Activated CD4-positive, alpha-beta T cell treated with anti-CD3 and anti-CD28 coated beads for 1 hour (primary cell): ENCODE data around the gene CXXC5.
"Not testable (repeated sequence)": the region's sequence is repeated elsewhere in the genome, so short reads cannot be mapped to it uniquely, and the experiment has no call there.

Source experiments
- DNase-seq: peaks from one replicate; pipeline ENCODE4 v3.0.0-alpha.2; 2020

The CXXC5 gene

GRCh38 chr5:139648205-139649081, at the start of gene CXXC5:
TSS of gene CXXC5 (plus strand) at chr5:139648349. CDS start at chr5:139680524, 32,175 bp downstream.
- DNase-seq = no peak

DNA sequence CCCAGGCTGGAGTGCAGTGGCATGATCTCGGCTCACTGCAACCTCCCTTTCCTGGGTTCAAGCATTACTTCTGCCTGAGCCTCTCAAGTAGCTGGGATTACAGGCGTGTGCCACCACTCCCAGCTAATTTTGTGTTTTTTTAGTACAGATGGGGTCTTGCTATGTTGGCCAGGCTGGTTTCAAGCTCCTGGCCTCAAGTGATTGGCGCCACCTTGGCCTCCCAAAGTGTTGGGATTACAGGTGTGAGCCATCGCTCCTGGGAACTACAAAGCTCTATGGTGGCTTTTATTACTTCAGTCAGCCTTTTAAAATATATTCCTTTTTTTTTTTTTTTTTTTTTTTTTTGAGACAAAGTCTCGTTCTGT, 49.6 kb upstream of the CXXC5 start:
- not testable (repeated sequence) for DNase-seq

GRCh38 chr5:139600336-139600949, 47.7 kb upstream of the CXXC5 start:
- DNase-seq = no peak

- DNase-seq = no peak
Measured at GRCh38 chr5:139601429-139601828, 46.7 kb upstream of the CXXC5 start.

GRCh38 chr5:139601948-139602347, 46.2 kb upstream of the CXXC5 start:
- not testable (repeated sequence) for DNase-seq

- DNase-seq = no peak
Measured at GRCh38 chr5:139605887-139606286, 42.3 kb upstream of the CXXC5 start.

DNA sequence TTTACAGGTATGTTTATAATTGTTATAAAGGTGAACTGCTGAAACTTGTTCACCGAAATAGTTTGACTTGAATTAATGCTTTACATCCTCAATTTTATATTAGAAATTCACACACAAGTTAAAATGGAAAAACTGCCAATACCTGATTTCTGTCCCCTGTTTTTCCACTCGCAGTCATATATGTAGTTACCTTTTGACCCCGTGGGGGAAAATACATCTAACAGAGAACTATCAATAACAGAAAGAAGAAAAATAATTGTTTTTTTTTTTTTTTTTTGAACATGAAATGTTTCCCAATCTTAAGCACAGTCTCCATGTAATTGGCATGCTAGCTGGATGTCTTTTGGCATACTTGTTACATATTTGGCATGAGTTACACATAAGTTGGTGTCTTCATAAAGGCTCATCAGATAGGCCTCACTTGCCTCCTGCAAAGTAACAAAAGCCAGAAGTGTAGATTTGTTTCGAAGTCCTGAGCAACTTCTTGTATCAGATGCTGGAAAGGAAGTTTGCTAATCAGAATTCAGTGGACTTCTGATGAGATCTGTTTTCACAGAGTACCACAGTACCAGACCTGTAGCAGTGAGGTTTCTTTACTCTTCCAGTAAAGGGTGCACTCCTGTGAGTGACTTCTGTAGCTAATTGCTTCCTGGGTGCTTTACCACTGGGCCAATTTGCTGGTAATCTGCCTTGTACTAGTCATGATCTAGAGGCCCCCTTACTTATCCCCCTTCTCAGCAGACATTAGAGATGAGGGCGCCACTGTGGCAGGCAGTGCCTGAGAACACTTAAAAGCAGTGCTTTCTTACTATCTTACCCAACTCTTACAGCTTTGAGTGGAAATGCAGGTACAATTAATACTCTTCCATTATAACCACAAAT, 36.2 kb upstream of the CXXC5 start:
- DNase-seq = no peak

- no peak for DNase-seq
Measured at GRCh38 chr5:139619861-139620260, 28.3 kb upstream of the CXXC5 start.

GRCh38 chr5:139625398-139625797, 22.8 kb upstream of the CXXC5 start:
- not testable (repeated sequence) for DNase-seq

DNA sequence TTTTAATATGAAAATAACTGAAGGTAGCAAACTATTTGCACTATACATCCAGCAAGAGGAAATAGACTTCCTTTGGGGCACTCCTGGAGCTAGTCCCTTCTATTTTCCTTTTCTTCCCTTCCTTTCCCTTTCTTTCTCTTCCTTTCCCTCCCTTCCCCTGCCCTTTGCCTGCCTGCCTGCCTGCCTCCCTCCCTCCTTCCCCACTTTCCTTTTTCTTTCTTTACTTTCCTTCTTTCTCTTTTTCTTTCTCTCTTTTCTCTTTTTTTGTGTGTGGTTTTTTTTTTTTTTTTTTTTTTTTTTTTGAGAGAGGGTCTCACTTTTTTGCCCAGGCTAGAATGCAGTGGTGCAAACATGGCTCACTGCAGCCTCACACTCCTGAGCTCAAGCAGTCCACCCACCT, 17.3 kb upstream of the CXXC5 start:
- no peak for DNase-seq

- no peak for DNase-seq
Measured at GRCh38 chr5:139631520-139632165, 16.5 kb upstream of the CXXC5 start.

DNA sequence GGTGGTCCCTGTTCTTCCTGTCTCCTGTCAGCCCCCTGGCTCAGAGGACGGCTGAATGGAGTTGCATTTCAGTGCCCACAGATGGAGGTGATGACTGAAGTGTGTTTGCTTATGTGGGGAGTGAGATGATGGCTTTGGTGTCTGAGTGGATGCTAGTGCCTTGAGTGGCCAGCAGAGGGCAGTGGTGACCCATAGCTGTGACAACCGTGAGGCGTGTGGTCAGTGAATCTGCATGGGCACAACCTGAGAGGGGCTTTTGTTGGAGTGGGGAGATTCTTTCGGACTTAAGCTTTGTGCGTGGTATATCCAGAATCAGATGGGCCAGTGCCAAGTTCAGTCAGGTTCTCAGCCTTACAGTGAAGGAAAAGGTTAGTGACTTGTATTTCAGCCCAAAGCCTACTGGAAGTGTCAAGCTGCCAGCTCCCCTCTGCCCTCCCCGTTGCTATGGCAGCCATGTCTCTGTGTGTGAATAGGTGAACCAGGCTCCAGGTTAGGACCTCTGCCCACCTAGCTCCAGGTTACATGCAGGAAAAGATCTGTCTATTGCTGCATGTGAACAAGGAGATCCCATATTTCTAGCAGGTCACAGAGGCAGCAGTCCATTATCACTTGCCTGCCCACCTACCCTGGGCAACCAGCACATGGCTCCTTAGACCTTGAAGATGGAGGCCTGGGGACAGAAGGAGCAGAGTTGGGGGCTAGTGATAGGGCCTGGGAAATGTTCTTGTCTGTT, 14.7 kb upstream of the CXXC5 start:
- DNase-seq = peak; percentile 52

- DNase-seq = no peak
Measured at GRCh38 chr5:139634028-139634325, 14.2 kb upstream of the CXXC5 start.

- DNase-seq = no peak
Measured at GRCh38 chr5:139634541-139634940, 13.6 kb upstream of the CXXC5 start.

GRCh38 chr5:139635191-139635590, 13.0 kb upstream of the CXXC5 start:
- no peak for DNase-seq

GRCh38 chr5:139635606-139636206, 12.4 kb upstream of the CXXC5 start:
- DNase-seq = no peak

- no peak for DNase-seq
Measured at GRCh38 chr5:139636207-139636792, 11.8 kb upstream of the CXXC5 start.

- DNase-seq = no peak
Measured at GRCh38 chr5:139636975-139637408, 11.2 kb upstream of the CXXC5 start.

- no peak for DNase-seq
Measured at GRCh38 chr5:139637438-139638089, 10.6 kb upstream of the CXXC5 start.

GRCh38 chr5:139638090-139638735, 9.9 kb upstream of the CXXC5 start:
- no peak for DNase-seq
